Hematopoietic multipotent progenitor cell treated with erythropoietin and hydrocortisone succinate and interleukin-3 and kit ligand, for 15 days (in vitro differentiated cells): ENCODE results near the gene CD52.
A peak's percentile ranks its signal among the peaks of the same experiment; 100 is the strongest.
"Not testable (repeated sequence)": the region's sequence is repeated elsewhere in the genome, so short reads cannot be mapped to it uniquely, and the experiment has no call there.

ENCODE experiments used
- DNase-seq: peaks from one replicate; pipeline ENCODE4 v3.0.0-alpha.2; 2015; ENCODE audit warnings: low spot score

CD52 gene

GRCh38 chr1:26302733-26303405 is 14.9 kb upstream of the CD52 start:
- DNase-seq, result no peak

- no peak for DNase-seq
Observed at GRCh38 chr1:26305667-26306289, 12.0 kb upstream of the CD52 start.

GRCh38 chr1:26306290-26307229 is 11.2 kb upstream of the CD52 start, which contains the start of gene UBXN11:
Gene UBXN11 (minus strand): TSS chr1:26306636. CDS start chr1:26302883, 3,753 bp downstream.
- peak; percentile 94 for DNase-seq

GRCh38 chr1:26307363-26307781 is 10.4 kb upstream of the CD52 start:
- no peak for DNase-seq

GRCh38 chr1:26307966-26308899 is 9.5 kb upstream of the CD52 start:
- peak; percentile 53 for DNase-seq

GRCh38 chr1:26314501-26314900 is 3.3 kb upstream of the CD52 start:
- DNase-seq, result no peak

- DNase-seq, result no peak
Observed at GRCh38 chr1:26315874-26316850, 1.6 kb upstream of the CD52 start.

- DNase-seq, result no peak
Observed at GRCh38 chr1:26317146-26317545, 612 bp upstream of the CD52 start.

- DNase-seq, result peak; percentile 53
Observed at GRCh38 chr1:26318338-26319064, 743 bp downstream of the CD52 start.

GRCh38 chr1:26320896-26321295 is 3.1 kb downstream of the CD52 start:
- DNase-seq, result no peak

GRCh38 chr1:26321315-26322041 is 3.7 kb downstream of the CD52 start:
- peak; percentile 93 for DNase-seq

GRCh38 chr1:26322042-26322331 is 4.2 kb downstream of the CD52 start:
- no peak for DNase-seq

GRCh38 chr1:26323382-26323781 is 5.6 kb downstream of the CD52 start:
- DNase-seq, result no peak

GRCh38 chr1:26324550-26324949 is 6.8 kb downstream of the CD52 start:
- no peak for DNase-seq

- no peak for DNase-seq
Observed at GRCh38 chr1:26327956-26328362, 10.2 kb downstream of the CD52 start.

- no peak for DNase-seq
Observed at GRCh38 chr1:26328597-26328996, 10.8 kb downstream of the CD52 start.

- not testable (repeated sequence) for DNase-seq
Observed at GRCh38 chr1:26329380-26329779, 11.6 kb downstream of the CD52 start.

- no peak for DNase-seq
Observed at GRCh38 chr1:26330276-26330675, 12.5 kb downstream of the CD52 start.

GRCh38 chr1:26333312-26333711 is 15.6 kb downstream of the CD52 start:
- not testable (repeated sequence) for DNase-seq
